ENCODE data around the gene METTL1. TPM values are rescaled to one million over a fixed set of nuclear protein-coding genes. Genes with fewer than 3 reads are reported as not detected.

The METTL1 gene
- total RNA-seq, 4 donors from 2014 or later = 6.5 to 17.7 (median 10.1) TPM

- TF ChIP-seq POLR2A (IDR thresholded peaks at IDR 0.05) (peak; percentile 44 to 86), CTCF (IDR thresholded peaks at IDR 0.05) (peak in 2 of 5 experiments; percentile 34 to 54), EP300 (IDR thresholded peaks at IDR 0.05) (peak in 1 of 2 donors; percentile 84)
- peak; percentile 96 to 98 for DNase-seq (ENCODE audit: low spot score in 2 of 2)
- H3K36me3 ChIP-seq = peaks cover 0 to 39% (median 4%) of the 10 kb centered on the region in 3 donors
- H3K9me3 ChIP-seq = no peaks in the 10 kb centered on the region
- WGBS, 2 donors = 0 to 1% methylated on average over 29 of the region's 29 CpGs
- peak within 1 kb of the TSS; percentile 93 to 99 (median 93) for H3K27ac ChIP-seq
- peak within 1 kb of the TSS; percentile 49 to 90 (median 66) for H3K4me3 ChIP-seq
- peaks cover 0 to 14% of the 10 kb centered on the region in 2 donors for H3K27me3 ChIP-seq
- H3K4me1 ChIP-seq = peaks cover 0 to 21% (median 5%) of the 10 kb centered on the region in 4 donors
Observed at GRCh38 chr12:57744777-57745484, 27.0 kb downstream of the METTL1 start, which contains the start of gene TSPAN31. Gene TSPAN31 (plus strand): TSS chr12:57745039. CDS start chr12:57745155, 116 bp downstream.

- peak overlapping the region; percentile 93 to 99 (median 93) for H3K27ac ChIP-seq
- 7 to 10% methylated on average over 21 of the region's 21 CpGs for WGBS, 2 donors
- H3K27me3 ChIP-seq = peaks cover 0 to 20% of the 10 kb centered on the region in 2 donors
- TF ChIP-seq EP300 (IDR thresholded peaks at IDR 0.05) (peak in 1 of 2 donors; percentile 18), CTCF (IDR thresholded peaks at IDR 0.05) (no peak)
- peaks cover 0 to 27% (median 7%) of the 10 kb centered on the region in 4 donors for H3K4me1 ChIP-seq
- H3K9me3 ChIP-seq = no peaks in the 10 kb centered on the region
- peak; percentile 59 to 79 for DNase-seq (ENCODE audit: low spot score in 2 of 2)
- H3K36me3 ChIP-seq = peaks cover 0 to 33% (median 4%) of the 10 kb centered on the region in 3 donors
- H3K4me3 ChIP-seq = peak overlapping the region; percentile 49 to 90 (median 66)
Observed at GRCh38 chr12:57744194-57744776, 27.6 kb downstream of the METTL1 start.

DNA sequence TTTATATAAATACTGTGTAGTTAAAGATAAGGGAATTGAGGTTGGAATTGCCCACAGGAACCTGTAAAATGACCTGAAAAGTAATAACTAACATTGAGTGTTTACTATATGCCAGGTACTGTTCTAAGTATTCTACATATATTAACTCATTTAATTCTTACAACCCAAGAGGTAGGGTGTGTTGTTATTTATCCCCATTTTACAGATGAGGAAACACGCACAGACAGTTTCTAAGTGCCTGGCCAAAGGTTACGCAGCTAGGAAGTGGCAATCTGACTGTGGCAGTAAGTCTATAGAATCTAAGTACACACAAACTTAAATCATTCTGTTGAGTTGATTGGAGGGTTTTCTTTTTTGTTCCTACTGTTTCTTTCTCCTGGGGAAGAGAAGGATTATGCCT, 28.1 kb downstream of the METTL1 start:
- WGBS, 2 donors = 88 to 92% methylated on average over 2 of the region's 2 CpGs
- Histone ChIP-seq H3K27ac (no peak overlapping the region), H3K36me3 (peaks cover 0 to 27% (median under 1%) of the 10 kb centered on the region in 3 donors), H3K4me3 (peak overlapping the region in 1 of 4 donors; percentile 59), H3K4me1 (peaks cover 0 to 32% (median 10%) of the 10 kb centered on the region in 4 donors), H3K27me3 (peaks cover 0 to 25% of the 10 kb centered on the region in 2 donors), H3K9me3 (no peaks in the 10 kb centered on the region)
- no peak for TF ChIP-seq CTCF (IDR thresholded peaks at IDR 0.05)
- no peak for TF ChIP-seq POLR2A (IDR thresholded peaks at IDR 0.05)
- no peak for TF ChIP-seq EP300 (IDR thresholded peaks at IDR 0.05)
- no peak for DNase-seq (ENCODE audit: low spot score in 2 of 2)

- peaks cover 0 to 42% of the 10 kb centered on the region in 2 donors for H3K27me3 ChIP-seq
- peak overlapping the region in 2 of 4 donors; percentile 33 to 37 for H3K4me3 ChIP-seq
- no peaks in the 10 kb centered on the region for H3K9me3 ChIP-seq
- H3K27ac ChIP-seq = no peak overlapping the region
- 55 to 56% methylated on average over 14 of the region's 14 CpGs for WGBS, 2 donors
- H3K4me1 ChIP-seq = peaks cover 0 to 49% (median 25%) of the 10 kb centered on the region in 4 donors
- no peak for DNase-seq (ENCODE audit: low spot score in 2 of 2)
- TF ChIP-seq POLR2A (IDR thresholded peaks at IDR 0.05) (no peak), CTCF (IDR thresholded peaks at IDR 0.05) (peak in 1 of 5 experiments; percentile 19)
- peaks cover 0 to 11% (median 0%) of the 10 kb centered on the region in 3 donors for H3K36me3 ChIP-seq
Observed at GRCh38 chr12:57741844-57742738, 29.8 kb downstream of the METTL1 start.

All from tibial nerve (tissue), 4 donors.